NCI-H1105 (cell line): ENCODE measurements around the gene NHS.
"Not testable (repeated sequence)": the region's sequence is repeated elsewhere in the genome, so short reads cannot be mapped to it uniquely, and the experiment has no call there.

Experiments
- DNase-seq: peaks from one replicate; lab custom pipeline; 2025; lab: John Stamatoyannopoulos, UW

Gene NHS

GRCh38 chrX:17549107-17549651 lies 174.2 kb downstream of the NHS start:
- DNase-seq = no peak

- DNase-seq = no peak
Measured at GRCh38 chrX:17550011-17550410, 175.0 kb downstream of the NHS start.

GRCh38 chrX:17552044-17552650 lies 177.1 kb downstream of the NHS start:
- no peak for DNase-seq

- no peak for DNase-seq
Measured at GRCh38 chrX:17553469-17553868, 178.5 kb downstream of the NHS start.

- no peak for DNase-seq
Measured at GRCh38 chrX:17553961-17554482, 179.0 kb downstream of the NHS start.

GRCh38 chrX:17554914-17555313 lies 179.9 kb downstream of the NHS start:
- no peak for DNase-seq

GRCh38 chrX:17555846-17556245 lies 180.8 kb downstream of the NHS start:
- no peak for DNase-seq

GRCh38 chrX:17559728-17560379 lies 184.9 kb downstream of the NHS start:
- no peak for DNase-seq

- no peak for DNase-seq
Measured at GRCh38 chrX:17560385-17560784, 185.4 kb downstream of the NHS start.

GRCh38 chrX:17563076-17563475 lies 188.1 kb downstream of the NHS start:
- DNase-seq = no peak

- DNase-seq = no peak
Measured at GRCh38 chrX:17563515-17563914, 188.5 kb downstream of the NHS start.

GRCh38 chrX:17564689-17565409 lies 189.8 kb downstream of the NHS start:
- DNase-seq = no peak

- DNase-seq = no peak
Measured at GRCh38 chrX:17566740-17567139, 191.7 kb downstream of the NHS start.

- no peak for DNase-seq
Measured at GRCh38 chrX:17567187-17567586, 192.2 kb downstream of the NHS start.

- no peak for DNase-seq
Measured at GRCh38 chrX:17567821-17568220, 192.8 kb downstream of the NHS start.

GRCh38 chrX:17568804-17569203 lies 193.8 kb downstream of the NHS start:
- not testable (repeated sequence) for DNase-seq

GRCh38 chrX:17579026-17579425 lies 204.0 kb downstream of the NHS start:
- no peak for DNase-seq

- no peak for DNase-seq
Measured at GRCh38 chrX:17580539-17581152, 205.6 kb downstream of the NHS start.

GRCh38 chrX:17581641-17582040 lies 206.6 kb downstream of the NHS start:
- DNase-seq = no peak

- no peak for DNase-seq
Measured at GRCh38 chrX:17584248-17584681, 209.3 kb downstream of the NHS start.

- DNase-seq = no peak
Measured at GRCh38 chrX:17585006-17585405, 210.0 kb downstream of the NHS start.

- DNase-seq = no peak
Measured at GRCh38 chrX:17587366-17587765, 212.4 kb downstream of the NHS start.
